ENCODE results near the gene ELOA. TPM values are rescaled to one million over a fixed set of nuclear protein-coding genes. Genes with fewer than 3 reads are reported as not detected.

ELOA gene
- total RNA-seq, 1 donor from 2014 or later, result 70.2 TPM

GRCh38 chr1:23810818-23811540, 67.7 kb downstream of the ELOA start:
- intact Hi-C loops (cut with micrococcal nuclease), result loop anchor here (1.0 kb wide), 1 partner anchor 14 kb away; the partner anchor contains the start of gene HMGCL
- peak; percentile 78 for TF ChIP-seq CTCF (IDR thresholded peaks at IDR 0.05)
- H3K27me3 Mint-ChIP-seq, result no peaks in the 10 kb centered on the region
- H3K4me1 Mint-ChIP-seq, result peaks cover 25% of the 10 kb centered on the region
- no peak overlapping the region for H3K4me3 Mint-ChIP-seq
- peak; percentile 47 for DNase-seq
- ChIA-PET POLR2A (interaction anchor here (0.7 to 4.0 kb wide), 11 partner anchors 10 to 380 kb away, joined by 3 to 44 read pairs (median 18); partner anchors contain the start of genes CNR2, GALE, HMGCL and PNRC2), CTCF (interaction anchor here (0.7 to 5.6 kb wide), 32 partner anchors 9 to 582 kb away, joined by 3 to 188 read pairs (median 5); partner anchors contain the start of genes CNR2, FUCA1, HMGCL and LYPLA2)
- peak overlapping the region; percentile 47 for H3K27ac Mint-ChIP-seq
- peak; percentile 86 for ATAC-seq (ENCODE audit: low read depth)
- no peaks in the 10 kb centered on the region for H3K9me3 Mint-ChIP-seq
- H3K36me3 Mint-ChIP-seq (ENCODE audit: low read depth), result peaks cover 38% of the 10 kb centered on the region

Other genes with a start within 250 kb of the ELOA start
- 2.4 and 3.4 TPM in 2 replicates for gene E2F2, start 212.2 kb upstream of the ELOA start, total RNA-seq
- gene ID3, start 184.0 kb upstream of the ELOA start, total RNA-seq, result 195 and 205 TPM in 2 replicates
- 1,956 and 2,021 TPM in 2 replicates for gene RPL11, start 51.7 kb upstream of the ELOA start, total RNA-seq
- 58.7 and 63.3 TPM in 2 replicates for gene PITHD1, start 34.9 kb downstream of the ELOA start, total RNA-seq
- gene LYPLA2, start 47.7 kb downstream of the ELOA start, total RNA-seq, result 75.8 and 81.6 TPM in 2 replicates
- gene GALE, start 57.3 kb downstream of the ELOA start, total RNA-seq, result 15.9 and 16.4 TPM in 2 replicates
- gene HMGCL, start 82.0 kb downstream of the ELOA start, total RNA-seq, result 21.0 and 30.7 TPM in 2 replicates
- gene FUCA1, start 124.8 kb downstream of the ELOA start, total RNA-seq, result 9.5 and 10.7 TPM in 2 replicates
- 44.5 and 51.0 TPM in 2 replicates for gene CNR2, start 169.9 kb downstream of the ELOA start, total RNA-seq
- 175 and 184 TPM in 2 replicates for gene PNRC2, start 216.4 kb downstream of the ELOA start, total RNA-seq
- gene SRSF10, start 236.9 kb downstream of the ELOA start, total RNA-seq, result 168 and 192 TPM in 2 replicates

Data from activated B cell treated with CpG ODN at 0.5 μM for 24 hours (primary cell).